Measurements from ENCODE around the gene FASTKD2.
"Not testable (repeated sequence)": the region's sequence is repeated elsewhere in the genome, so short reads cannot be mapped to it uniquely, and the experiment has no call there.

Gene FASTKD2

GRCh38 chr2:206790311-206790935 is 25.0 kb downstream of the FASTKD2 start:
- DNase-seq (ENCODE audit: low spot score) = no peak

GRCh38 chr2:206792645-206793044 is 27.2 kb downstream of the FASTKD2 start:
- no peak for DNase-seq (ENCODE audit: low spot score)

- DNase-seq (ENCODE audit: low spot score) = no peak
Observed at GRCh38 chr2:206797376-206797775, 32.0 kb downstream of the FASTKD2 start.

GRCh38 chr2:206798000-206798399 is 32.6 kb downstream of the FASTKD2 start:
- DNase-seq (ENCODE audit: low spot score) = no peak

- no peak for DNase-seq (ENCODE audit: low spot score)
Observed at GRCh38 chr2:206799083-206799482, 33.7 kb downstream of the FASTKD2 start.

- DNase-seq (ENCODE audit: low spot score) = peak; percentile 61
Observed at GRCh38 chr2:206800506-206801417, 35.4 kb downstream of the FASTKD2 start.

- no peak for DNase-seq (ENCODE audit: low spot score)
Observed at GRCh38 chr2:206801418-206802189, 36.2 kb downstream of the FASTKD2 start.

GRCh38 chr2:206802654-206803514 is 37.5 kb downstream of the FASTKD2 start:
- DNase-seq (ENCODE audit: low spot score) = no peak

- no peak for DNase-seq (ENCODE audit: low spot score)
Observed at GRCh38 chr2:206804326-206804725, 38.9 kb downstream of the FASTKD2 start.

GRCh38 chr2:206805887-206806607 is 40.6 kb downstream of the FASTKD2 start:
- no peak for DNase-seq (ENCODE audit: low spot score)

- not testable (repeated sequence) for DNase-seq (ENCODE audit: low spot score)
Observed at GRCh38 chr2:206807624-206808023, 42.2 kb downstream of the FASTKD2 start.

GRCh38 chr2:206812471-206812870 is 47.1 kb downstream of the FASTKD2 start:
- DNase-seq (ENCODE audit: low spot score) = not testable (repeated sequence)

GRCh38 chr2:206814498-206814897 is 49.1 kb downstream of the FASTKD2 start:
- no peak for DNase-seq (ENCODE audit: low spot score)

- DNase-seq (ENCODE audit: low spot score) = no peak
Observed at GRCh38 chr2:206820807-206821206, 55.4 kb downstream of the FASTKD2 start.

GRCh38 chr2:206823178-206823577 is 57.8 kb downstream of the FASTKD2 start:
- DNase-seq (ENCODE audit: low spot score) = no peak

- no peak for DNase-seq (ENCODE audit: low spot score)
Observed at GRCh38 chr2:206824087-206824618, 58.7 kb downstream of the FASTKD2 start.

GRCh38 chr2:206824993-206825392 is 59.6 kb downstream of the FASTKD2 start:
- DNase-seq (ENCODE audit: low spot score) = no peak

- DNase-seq (ENCODE audit: low spot score) = peak; percentile 57
Observed at GRCh38 chr2:206831442-206831995, 66.1 kb downstream of the FASTKD2 start.

- no peak for DNase-seq (ENCODE audit: low spot score)
Observed at GRCh38 chr2:206832873-206833272, 67.5 kb downstream of the FASTKD2 start.

- DNase-seq (ENCODE audit: low spot score) = no peak
Observed at GRCh38 chr2:206833291-206833690, 67.9 kb downstream of the FASTKD2 start.

Measured in iPS-NIHi11 (cell line).